Measurements from ENCODE around the gene TMEM119.
"Not testable (repeated sequence)": the region's sequence is repeated elsewhere in the genome, so short reads cannot be mapped to it uniquely, and the experiment has no call there.

TMEM119 gene

GRCh38 chr12:108559007-108559655, 38.8 kb downstream of the TMEM119 start:
- DNase-seq (ENCODE audit: low read depth): no peak
- no peak for TF ChIP-seq CTCF (IDR thresholded peaks at IDR 0.05; ENCODE audit: low read length, missing control alignments)
- peak overlapping the region; percentile 98 for H3K4me3 ChIP-seq (replicated peaks; ENCODE audit: low read depth, low read length)

- not testable (repeated sequence) for H3K4me3 ChIP-seq (replicated peaks; ENCODE audit: low read depth, low read length); DNase-seq (ENCODE audit: low read depth)
These were observed 42.5 kb downstream of the TMEM119 start for GRCh38 chr12:108555383-108555782.

- TF ChIP-seq CTCF (IDR thresholded peaks at IDR 0.05; ENCODE audit: low read length, missing control alignments): no peak
- no peak overlapping the region for H3K4me3 ChIP-seq (replicated peaks; ENCODE audit: low read depth, low read length)
- DNase-seq (ENCODE audit: low read depth): no peak
These were observed 44.1 kb downstream of the TMEM119 start for GRCh38 chr12:108553799-108554198.

GRCh38 chr12:108551535-108551934, 46.3 kb downstream of the TMEM119 start:
- no peak overlapping the region for H3K4me3 ChIP-seq (replicated peaks; ENCODE audit: low read depth, low read length)
- TF ChIP-seq CTCF (IDR thresholded peaks at IDR 0.05; ENCODE audit: low read length, missing control alignments): no peak
- peak; percentile 50 for DNase-seq (ENCODE audit: low read depth)

GRCh38 chr12:108548954-108549521, 48.8 kb downstream of the TMEM119 start:
- TF ChIP-seq CTCF (IDR thresholded peaks at IDR 0.05; ENCODE audit: low read length, missing control alignments): no peak
- H3K4me3 ChIP-seq (replicated peaks; ENCODE audit: low read depth, low read length): no peak overlapping the region
- DNase-seq (ENCODE audit: low read depth): no peak

- DNase-seq (ENCODE audit: low read depth): no peak
- H3K4me3 ChIP-seq (replicated peaks; ENCODE audit: low read depth, low read length): no peak overlapping the region
- TF ChIP-seq CTCF (IDR thresholded peaks at IDR 0.05; ENCODE audit: low read length, missing control alignments): no peak
These were observed 50.2 kb downstream of the TMEM119 start for GRCh38 chr12:108547686-108548085.

GRCh38 chr12:108543652-108544051, 54.2 kb downstream of the TMEM119 start:
- no peak for TF ChIP-seq CTCF (IDR thresholded peaks at IDR 0.05; ENCODE audit: low read length, missing control alignments)
- DNase-seq (ENCODE audit: low read depth): no peak
- H3K4me3 ChIP-seq (replicated peaks; ENCODE audit: low read depth, low read length): no peak overlapping the region

Measured in fibroblast of pulmonary artery (primary cell).